Cerebellar cortex (tissue), 1 donor: ENCODE data around the gene ANTXR2.

ENCODE experiments used
- DNase-seq: peaks from one replicate; pipeline ENCODE4 v3.0.0-alpha.2; 2015; ENCODE audit warnings: low spot score

Gene ANTXR2

GRCh38 chr4:79864500-79865200, 208.4 kb downstream of the ANTXR2 start:
- no peak for DNase-seq

GRCh38 chr4:79863333-79863732, 209.7 kb downstream of the ANTXR2 start:
- no peak for DNase-seq

- no peak for DNase-seq
Observed at GRCh38 chr4:79862821-79863220, 210.2 kb downstream of the ANTXR2 start.

- no peak for DNase-seq
Observed at GRCh38 chr4:79857811-79858210, 215.2 kb downstream of the ANTXR2 start.

GRCh38 chr4:79856196-79856595, 216.8 kb downstream of the ANTXR2 start:
- no peak for DNase-seq

GRCh38 chr4:79854856-79855502, 218.1 kb downstream of the ANTXR2 start:
- no peak for DNase-seq

GRCh38 chr4:79852305-79852730, 220.7 kb downstream of the ANTXR2 start:
- no peak for DNase-seq

GRCh38 chr4:79851625-79852304, 221.3 kb downstream of the ANTXR2 start:
- no peak for DNase-seq
